ENCODE results near the gene CDH6.

DNA sequence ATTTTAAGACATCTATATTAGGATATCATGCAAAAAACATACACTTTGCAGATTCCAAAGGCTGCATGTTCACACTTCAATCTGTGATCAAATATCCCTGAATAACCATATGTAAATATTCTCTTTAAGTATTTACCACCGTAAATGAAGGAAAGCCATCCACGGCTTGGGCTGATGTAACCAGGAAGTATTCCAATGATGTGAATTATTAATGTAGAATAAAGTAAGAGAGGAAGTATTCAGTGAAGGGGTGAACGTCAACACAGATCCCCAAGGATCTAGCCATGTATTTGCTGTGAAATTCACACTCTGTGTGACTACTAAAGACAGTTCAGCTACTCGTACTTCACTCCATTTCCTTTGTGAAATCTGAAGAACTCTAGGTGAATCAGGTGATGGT, 75.2 kb downstream of the CDH6 start:
- TF ChIP-seq, protein P1, sequence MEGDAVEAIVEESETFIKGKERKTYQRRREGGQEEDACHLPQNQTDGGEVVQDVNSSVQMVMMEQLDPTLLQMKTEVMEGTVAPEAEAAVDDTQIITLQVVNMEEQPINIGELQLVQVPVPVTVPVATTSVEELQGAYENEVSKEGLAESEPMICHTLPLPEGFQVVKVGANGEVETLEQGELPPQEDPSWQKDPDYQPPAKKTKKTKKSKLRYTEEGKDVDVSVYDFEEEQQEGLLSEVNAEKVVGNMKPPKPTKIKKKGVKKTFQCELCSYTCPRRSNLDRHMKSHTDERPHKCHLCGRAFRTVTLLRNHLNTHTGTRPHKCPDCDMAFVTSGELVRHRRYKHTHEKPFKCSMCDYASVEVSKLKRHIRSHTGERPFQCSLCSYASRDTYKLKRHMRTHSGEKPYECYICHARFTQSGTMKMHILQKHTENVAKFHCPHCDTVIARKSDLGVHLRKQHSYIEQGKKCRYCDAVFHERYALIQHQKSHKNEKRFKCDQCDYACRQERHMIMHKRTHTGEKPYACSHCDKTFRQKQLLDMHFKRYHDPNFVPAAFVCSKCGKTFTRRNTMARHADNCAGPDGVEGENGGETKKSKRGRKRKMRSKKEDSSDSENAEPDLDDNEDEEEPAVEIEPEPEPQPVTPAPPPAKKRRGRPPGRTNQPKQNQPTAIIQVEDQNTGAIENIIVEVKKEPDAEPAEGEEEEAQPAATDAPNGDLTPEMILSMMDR (IDR thresholded peaks at IDR 0.05; ENCODE audit: insufficient read depth, low read depth, low read length) = no peak
- TF ChIP-seq EZH2 (IDR thresholded peaks at IDR 0.05; ENCODE audit: insufficient read depth, low read length) = no peak
